ENCODE data around the gene PRKCE. TPM values are rescaled to one million over a fixed set of nuclear protein-coding genes. Genes with fewer than 3 reads are reported as not detected.
A peak's percentile ranks its signal among the peaks of the same experiment; 100 is the strongest.

The PRKCE gene
- total RNA-seq, 2 experiments from 2014 or later = 12.5 to 13.6 TPM

DNA sequence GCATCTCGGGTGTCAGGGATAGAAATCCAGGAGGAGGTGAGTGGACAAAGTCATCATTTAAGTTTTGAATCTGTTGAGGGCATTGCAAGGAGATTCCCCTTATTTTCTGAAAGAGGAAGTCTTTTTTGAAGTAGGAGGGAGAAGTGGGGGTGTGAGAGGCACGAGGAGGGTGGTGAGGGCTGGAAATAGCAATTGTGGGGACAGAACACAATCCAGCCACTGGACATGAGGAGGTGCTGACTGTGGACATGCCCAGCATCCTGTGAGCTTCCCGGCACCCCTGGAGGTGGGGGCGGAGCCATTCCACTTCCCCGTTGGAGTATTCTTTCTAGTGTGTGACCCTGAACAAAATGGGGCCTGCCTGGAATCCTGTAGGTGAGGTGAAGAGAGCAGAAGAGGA lies 335.0 kb downstream of the PRKCE start:
- POLR2A ChIA-PET = no interaction called here
- H3K4me1 Mint-ChIP-seq (ENCODE audit: low read depth) = no peaks in the 10 kb centered on the region
- no peaks in the 10 kb centered on the region for H3K36me3 Mint-ChIP-seq
- no peak for DNase-seq
- CTCF ChIA-PET = no interaction called here
- intact Hi-C loops (cut with micrococcal nuclease) = no loop called here
- H3K27ac Mint-ChIP-seq = no peak overlapping the region
- H3K27me3 Mint-ChIP-seq = no peaks in the 10 kb centered on the region
- H3K9me3 Mint-ChIP-seq = no peaks in the 10 kb centered on the region
- H3K4me3 Mint-ChIP-seq = no peak overlapping the region

GRCh38 chr2:45987856-45988255 lies 336.4 kb downstream of the PRKCE start:
- no peaks in the 10 kb centered on the region for H3K9me3 Mint-ChIP-seq
- DNase-seq = no peak
- no peak overlapping the region for H3K27ac Mint-ChIP-seq
- ChIA-PET POLR2A (no interaction called here), CTCF (no interaction called here)
- no peaks in the 10 kb centered on the region for H3K36me3 Mint-ChIP-seq
- no peaks in the 10 kb centered on the region for H3K27me3 Mint-ChIP-seq
- no peaks in the 10 kb centered on the region for H3K4me1 Mint-ChIP-seq (ENCODE audit: low read depth)
- intact Hi-C loops (cut with micrococcal nuclease) = no loop called here
- H3K4me3 Mint-ChIP-seq = no peak overlapping the region

- no peaks in the 10 kb centered on the region for H3K27me3 Mint-ChIP-seq
- peaks cover 5% of the 10 kb centered on the region for H3K4me1 Mint-ChIP-seq (ENCODE audit: low read depth)
- H3K27ac Mint-ChIP-seq = no peak overlapping the region
- DNase-seq = no peak
- no peaks in the 10 kb centered on the region for H3K9me3 Mint-ChIP-seq
- H3K4me3 Mint-ChIP-seq = no peak overlapping the region
- intact Hi-C loops (cut with micrococcal nuclease) = no loop called here
- H3K36me3 Mint-ChIP-seq = no peaks in the 10 kb centered on the region
- ChIA-PET CTCF (no interaction called here), POLR2A (no interaction called here)
Observed at GRCh38 chr2:45988879-45989278, 337.4 kb downstream of the PRKCE start.

- POLR2A ChIA-PET = no interaction called here
- intact Hi-C loops (cut with micrococcal nuclease) = loop anchor here (10.0 kb wide), 1 partner anchor 665 kb away; no protein-coding TSS in a partner anchor
- CTCF ChIA-PET = interaction anchor here (0.7 to 1.1 kb wide), 5 partner anchors 37 to 376 kb away, joined by 3 read pairs; no protein-coding TSS in a partner anchor
- Mint-ChIP-seq H3K9me3 (no peaks in the 10 kb centered on the region), H3K4me1 (ENCODE audit: low read depth) (peaks cover 5% of the 10 kb centered on the region), H3K27me3 (no peaks in the 10 kb centered on the region), H3K4me3 (no peak overlapping the region), H3K36me3 (no peaks in the 10 kb centered on the region), H3K27ac (no peak overlapping the region)
- DNase-seq = no peak
Observed at GRCh38 chr2:45990131-45990530, 338.7 kb downstream of the PRKCE start.

DNA sequence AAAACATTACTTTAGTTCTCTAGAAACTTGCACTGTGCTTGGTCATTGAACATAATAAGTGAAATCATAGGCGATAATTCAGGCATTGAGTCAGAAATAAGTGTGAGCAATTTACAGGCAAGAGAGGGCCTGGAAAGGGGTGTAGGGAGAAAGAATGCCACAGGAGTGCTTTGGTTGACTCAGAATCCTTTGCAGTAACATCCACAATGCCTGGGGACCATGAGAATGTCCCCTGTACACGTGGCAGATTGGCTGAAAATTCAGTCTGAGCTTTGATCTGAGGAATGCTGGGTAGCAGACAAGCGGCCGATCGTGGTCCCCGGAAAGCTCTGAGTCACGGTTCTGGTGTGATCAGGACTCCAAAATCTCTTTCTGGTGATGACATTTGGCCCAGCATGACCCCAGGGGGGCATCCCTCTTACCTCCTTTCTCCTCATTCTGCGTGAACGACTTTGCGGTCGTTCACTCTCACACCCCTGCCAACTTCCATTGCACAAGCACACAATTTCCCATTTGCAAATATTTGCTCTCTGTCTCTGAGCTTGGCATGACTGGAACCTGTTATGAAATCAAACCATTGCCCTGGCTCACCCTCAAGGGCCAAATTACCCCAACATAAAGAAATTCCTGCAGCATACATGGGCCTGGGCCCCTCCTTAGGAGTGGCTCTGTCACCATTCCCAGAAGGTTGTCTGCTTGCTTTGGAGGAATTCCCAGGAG lies 340.7 kb downstream of the PRKCE start:
- intact Hi-C loops (cut with micrococcal nuclease) = loop anchor here (10.0 kb wide), 1 partner anchor 663 kb away; no protein-coding TSS in a partner anchor
- H3K4me1 Mint-ChIP-seq (ENCODE audit: low read depth) = peaks cover 5% of the 10 kb centered on the region
- no peak for DNase-seq
- POLR2A ChIA-PET = no interaction called here
- H3K4me3 Mint-ChIP-seq = no peak overlapping the region
- no peaks in the 10 kb centered on the region for H3K27me3 Mint-ChIP-seq
- H3K27ac Mint-ChIP-seq = no peak overlapping the region
- no peaks in the 10 kb centered on the region for H3K36me3 Mint-ChIP-seq
- no peaks in the 10 kb centered on the region for H3K9me3 Mint-ChIP-seq
- CTCF ChIA-PET = interaction anchor here (0.6 to 3.1 kb wide), 9 partner anchors 14 to 658 kb away, joined by 3 to 25 read pairs (median 6); no protein-coding TSS in a partner anchor

DNA sequence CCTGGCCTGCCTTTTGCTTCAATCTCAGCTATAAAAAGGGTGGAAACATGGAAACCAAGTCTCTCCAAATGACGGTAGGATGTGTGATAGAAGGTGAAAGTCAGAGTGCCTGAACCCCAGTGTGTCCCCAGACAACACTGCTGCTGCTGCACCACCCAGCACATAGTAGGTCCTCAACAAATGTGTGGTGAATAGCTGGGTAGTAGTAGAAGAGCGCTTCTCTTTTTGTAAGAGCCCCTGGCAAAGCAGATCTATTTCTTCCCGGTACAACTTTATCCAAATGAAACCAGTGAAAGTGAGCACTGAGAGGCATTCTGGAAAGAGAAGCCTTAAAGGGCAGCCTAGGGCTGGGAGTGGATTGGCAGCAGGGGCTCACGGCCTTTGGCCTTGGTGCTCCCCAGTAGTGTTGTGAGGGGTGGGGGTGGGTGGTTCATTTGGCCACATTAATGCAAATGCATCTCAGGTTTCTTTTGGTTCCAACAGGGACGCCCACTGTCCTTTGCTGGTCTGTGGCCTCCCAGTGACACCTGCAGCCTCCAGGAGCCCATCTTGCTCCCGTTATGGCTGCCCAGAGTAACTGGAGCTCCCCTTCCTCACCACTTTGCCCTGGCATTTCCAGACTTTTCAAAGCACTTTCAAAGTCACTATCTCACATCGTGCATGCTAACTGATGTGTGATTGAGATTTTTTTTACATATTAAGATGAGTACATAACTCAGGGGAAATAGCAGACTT lies 341.4 kb downstream of the PRKCE start:
- POLR2A ChIA-PET = no interaction called here
- H3K4me1 Mint-ChIP-seq (ENCODE audit: low read depth) = peaks cover 5% of the 10 kb centered on the region
- H3K9me3 Mint-ChIP-seq = no peaks in the 10 kb centered on the region
- H3K36me3 Mint-ChIP-seq = no peaks in the 10 kb centered on the region
- H3K27me3 Mint-ChIP-seq = no peaks in the 10 kb centered on the region
- CTCF ChIA-PET = interaction anchor here (0.6 to 3.1 kb wide), 26 partner anchors 10 to 657 kb away, joined by 3 to 25 read pairs (median 4); no protein-coding TSS in a partner anchor
- intact Hi-C loops (cut with micrococcal nuclease) = loop anchor here (1.0 to 10.0 kb wide), 3 partner anchors 372 to 662 kb away; no protein-coding TSS in a partner anchor
- no peak overlapping the region for H3K27ac Mint-ChIP-seq
- DNase-seq = no peak
- no peak overlapping the region for H3K4me3 Mint-ChIP-seq

GRCh38 chr2:45993476-45993991 lies 342.1 kb downstream of the PRKCE start:
- Mint-ChIP-seq H3K36me3 (no peaks in the 10 kb centered on the region), H3K27ac (no peak overlapping the region), H3K27me3 (no peaks in the 10 kb centered on the region), H3K9me3 (no peaks in the 10 kb centered on the region), H3K4me3 (no peak overlapping the region), H3K4me1 (ENCODE audit: low read depth) (peaks cover 5% of the 10 kb centered on the region)
- ChIA-PET CTCF (interaction anchor here (0.6 to 3.1 kb wide), 23 partner anchors 9 to 657 kb away, joined by 3 to 25 read pairs (median 5); no protein-coding TSS in a partner anchor), POLR2A (no interaction called here)
- peak; percentile 66 for DNase-seq
- intact Hi-C loops (cut with micrococcal nuclease) = loop anchor here (1.0 to 10.0 kb wide), 3 partner anchors 372 to 661 kb away; no protein-coding TSS in a partner anchor

DNA sequence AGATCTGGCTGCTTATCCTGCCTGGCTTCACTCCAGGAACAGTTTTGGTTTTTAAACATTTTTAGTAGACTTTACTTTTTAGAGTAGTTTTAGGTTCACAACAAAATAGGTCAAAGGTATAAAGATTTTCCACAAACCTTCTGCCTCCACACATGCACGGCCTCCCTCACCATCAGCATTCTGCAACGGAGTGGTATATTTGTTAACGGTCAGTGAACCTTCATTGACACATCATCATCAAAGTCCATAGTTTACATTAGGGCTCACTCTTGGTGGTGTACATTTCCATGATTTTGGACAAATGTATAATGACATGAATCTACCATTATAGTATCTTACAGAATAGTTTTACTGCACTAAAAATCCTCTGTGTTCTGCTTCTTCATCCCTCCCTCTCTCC lies 342.6 kb downstream of the PRKCE start:
- Mint-ChIP-seq H3K27ac (no peak overlapping the region), H3K27me3 (no peaks in the 10 kb centered on the region), H3K9me3 (no peaks in the 10 kb centered on the region), H3K36me3 (no peaks in the 10 kb centered on the region), H3K4me3 (no peak overlapping the region), H3K4me1 (ENCODE audit: low read depth) (peaks cover 5% of the 10 kb centered on the region)
- DNase-seq = no peak
- intact Hi-C loops (cut with micrococcal nuclease) = loop anchor here (10.0 kb wide), 1 partner anchor 661 kb away; no protein-coding TSS in a partner anchor
- ChIA-PET POLR2A (no interaction called here), CTCF (interaction anchor here (0.9 to 3.1 kb wide), 20 partner anchors 8 to 656 kb away, joined by 3 to 25 read pairs (median 4); no protein-coding TSS in a partner anchor)

DNA sequence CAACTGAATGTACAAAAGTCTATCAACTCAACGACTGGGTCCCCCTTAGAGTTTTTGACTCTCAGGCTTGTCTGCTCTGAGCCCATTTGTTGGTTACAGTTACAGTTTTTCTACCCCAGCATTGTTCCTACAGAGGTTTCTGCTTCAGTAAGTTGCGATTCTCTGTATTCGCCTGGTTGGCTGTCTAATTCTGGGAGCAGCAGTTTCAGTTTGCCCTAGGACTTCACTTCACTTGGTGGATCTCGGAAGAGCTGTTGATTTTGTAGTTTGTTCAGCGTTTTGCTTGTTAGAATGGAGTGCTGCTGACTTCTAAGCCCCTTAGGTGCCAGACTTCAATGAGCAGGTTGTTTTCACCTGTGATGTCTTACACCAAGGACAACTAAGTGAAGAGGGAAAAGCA lies 349.2 kb downstream of the PRKCE start:
- CTCF ChIA-PET = no interaction called here
- H3K4me3 Mint-ChIP-seq = no peak overlapping the region

GRCh38 chr2:46001290-46001689 lies 349.8 kb downstream of the PRKCE start:
- Mint-ChIP-seq H3K4me1 (ENCODE audit: low read depth) (no peaks in the 10 kb centered on the region), H3K9me3 (no peaks in the 10 kb centered on the region), H3K36me3 (peaks cover 6% of the 10 kb centered on the region), H3K4me3 (no peak overlapping the region), H3K27ac (no peak overlapping the region), H3K27me3 (no peaks in the 10 kb centered on the region)
- DNase-seq = no peak
- ChIA-PET POLR2A (no interaction called here), CTCF (interaction anchor here (1.5 kb wide), 1 partner anchor 365 kb away, joined by 8 read pairs; no protein-coding TSS in a partner anchor)
- intact Hi-C loops (cut with micrococcal nuclease) = no loop called here

More for the DNA sequence above, 349.2 kb downstream of the PRKCE start:
- DNase-seq = no peak
- no peaks in the 10 kb centered on the region for H3K4me1 Mint-ChIP-seq (ENCODE audit: low read depth)
- H3K27me3 Mint-ChIP-seq = no peaks in the 10 kb centered on the region
- H3K36me3 Mint-ChIP-seq = peaks cover 6% of the 10 kb centered on the region
- intact Hi-C loops (cut with micrococcal nuclease) = no loop called here
- H3K27ac Mint-ChIP-seq = no peak overlapping the region
- POLR2A ChIA-PET = no interaction called here
- H3K9me3 Mint-ChIP-seq = no peaks in the 10 kb centered on the region

DNA sequence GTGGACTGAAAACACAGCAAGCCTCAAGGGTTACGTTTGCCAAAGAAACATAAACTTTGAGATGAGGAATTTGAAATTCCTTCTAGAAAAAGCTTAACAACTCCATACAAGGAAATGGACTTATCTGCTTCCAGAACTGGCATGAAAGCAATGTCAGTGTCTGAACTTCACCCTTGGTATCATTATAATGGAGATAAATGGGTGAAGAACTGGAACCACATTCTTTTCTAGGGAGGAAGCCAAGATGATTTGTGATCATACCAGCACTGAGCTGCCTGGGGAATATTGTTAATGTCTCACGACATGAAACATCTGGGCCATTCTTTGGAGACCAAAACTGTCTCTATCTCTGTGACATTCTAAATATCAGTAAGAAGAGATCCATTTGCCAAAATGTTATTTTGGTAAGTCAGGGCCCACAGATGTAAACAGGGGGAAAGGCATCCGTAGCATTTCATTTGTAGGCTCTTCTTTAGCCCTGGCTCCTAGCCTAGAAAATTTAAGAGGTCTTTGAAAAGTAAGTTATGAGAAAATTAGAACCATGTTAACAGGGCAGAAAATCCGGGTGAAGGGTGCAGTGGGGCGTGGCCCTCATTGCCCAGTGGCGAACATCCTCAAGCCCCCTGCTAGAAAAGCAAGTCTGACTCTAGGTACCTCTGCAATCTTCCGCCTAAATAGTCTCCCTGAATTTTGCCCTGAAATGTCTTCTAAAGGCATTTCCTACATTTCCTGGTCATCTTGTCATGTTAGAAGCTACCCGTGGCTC lies 350.4 kb downstream of the PRKCE start:
- Mint-ChIP-seq H3K36me3 (peaks cover 10% of the 10 kb centered on the region), H3K4me3 (no peak overlapping the region), H3K27me3 (no peaks in the 10 kb centered on the region), H3K9me3 (no peaks in the 10 kb centered on the region), H3K4me1 (ENCODE audit: low read depth) (no peaks in the 10 kb centered on the region), H3K27ac (no peak overlapping the region)
- no peak for DNase-seq
- CTCF ChIA-PET = interaction anchor here (1.2 to 1.5 kb wide), 3 partner anchors 8 to 459 kb away, joined by 3 to 9 read pairs (median 8); no protein-coding TSS in a partner anchor
- POLR2A ChIA-PET = interaction anchor here (0.5 kb wide), 1 partner anchor 1817 kb away, joined by 3 read pairs; no protein-coding TSS in a partner anchor
- intact Hi-C loops (cut with micrococcal nuclease) = no loop called here

Measured in activated CD4-positive, alpha-beta memory T cell treated with anti-CD3 and anti-CD28 coated beads for 36 hours (primary cell).